Breast epithelium (tissue), 3 donors: ENCODE data around the gene TMEM187.

Source experiments
- CTCF ChIP-seq, 3 donors: fragments of 450-650 bp; IDR thresholded peaks; one replicate each; pipeline ENCODE4 v1.5.1; 2016 to 2017; ENCODE audit warnings: antibody characterized with exemption in 3 of 3, mild to moderate bottlenecking in 3 of 3, moderate library complexity in 3 of 3
- POLR2AphosphoS5 ChIP-seq, 3 donors: sonication (generic); formaldehyde crosslinking; IDR thresholded peaks; one replicate each; pipeline ENCODE4 v1.6.1; 2017; ENCODE audit warnings: antibody characterized with exemption in 3 of 3

GRCh38 chrX:153971450-153972367 lies 845 bp upstream of the TMEM187 start, which contains the start of gene HCFC1:
- TF ChIP-seq POLR2AphosphoS5 (IDR thresholded peaks at IDR 0.05) = peak; percentile 39 to 70 (median 46)
- no peak for TF ChIP-seq CTCF (IDR thresholded peaks at IDR 0.05)
